Central memory CD4-positive, alpha-beta T cell (primary cell): ENCODE results near the gene NHLRC4.

Source experiments
- DNase-seq: peaks from one replicate; pipeline ENCODE4 v3.0.0; 2022

The NHLRC4 gene

GRCh38 chr16:606656-607307 is 40.0 kb downstream of the NHLRC4 start:
- DNase-seq, result no peak

GRCh38 chr16:608019-608418 is 41.2 kb downstream of the NHLRC4 start:
- DNase-seq, result no peak

GRCh38 chr16:609316-609715 is 42.5 kb downstream of the NHLRC4 start:
- no peak for DNase-seq

GRCh38 chr16:609984-610383 is 43.2 kb downstream of the NHLRC4 start:
- DNase-seq, result no peak

GRCh38 chr16:610513-611381 is 43.9 kb downstream of the NHLRC4 start:
- peak; percentile 34 for DNase-seq

- no peak for DNase-seq
These were observed 48.3 kb downstream of the NHLRC4 start for GRCh38 chr16:615122-615521.

- DNase-seq, result no peak
These were observed 50.2 kb downstream of the NHLRC4 start for GRCh38 chr16:616733-617586.

GRCh38 chr16:617855-618254 is 51.0 kb downstream of the NHLRC4 start:
- no peak for DNase-seq
